ENCODE results near the gene L2HGDH. TPM values are rescaled to one million over a fixed set of nuclear protein-coding genes. Genes with fewer than 3 reads are reported as not detected.

Gene L2HGDH
- total RNA-seq, 1 donor from 2014 or later, result 5.2 TPM

DNA sequence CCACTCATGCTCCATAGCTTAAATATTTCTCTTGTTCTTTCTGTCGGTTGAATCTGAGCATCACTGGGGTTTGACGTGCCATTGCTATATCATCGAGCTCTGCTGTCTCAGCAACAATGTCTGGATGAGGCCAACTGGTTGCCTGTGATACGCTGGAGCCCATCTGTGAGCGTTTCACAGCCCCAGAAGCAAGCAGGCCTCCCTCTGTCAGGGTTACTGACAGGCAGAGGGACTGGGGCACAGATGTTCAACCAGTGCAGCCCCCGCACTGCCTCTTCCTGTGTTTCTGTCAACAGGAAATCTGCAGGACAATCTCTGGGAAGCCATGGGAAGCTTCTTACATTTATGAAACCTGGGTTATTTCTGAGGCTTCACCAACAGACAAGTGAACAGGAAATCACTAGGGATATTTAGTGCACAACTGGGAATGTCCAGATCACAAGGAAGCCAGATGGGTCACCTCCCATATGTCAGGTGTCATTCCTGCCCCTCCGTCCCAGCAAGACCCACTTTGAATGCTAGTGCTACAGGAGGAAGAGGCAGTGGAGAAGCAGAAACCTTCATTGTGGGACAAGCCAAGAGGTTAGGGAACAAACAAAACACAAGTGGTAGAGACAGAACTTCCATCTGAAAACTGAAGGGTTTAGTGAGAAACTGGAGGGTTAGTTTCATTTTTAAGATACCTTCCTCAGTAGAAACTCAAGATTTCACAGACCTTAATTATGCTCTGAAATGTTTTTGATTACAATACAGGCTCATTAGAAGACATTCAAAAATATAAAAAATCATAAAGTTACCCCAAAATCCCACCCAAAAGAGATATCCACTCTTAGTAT is 24.2 kb upstream of the L2HGDH start:
- Histone ChIP-seq H3K27ac (ENCODE audit: low read depth, low read length) (peak overlapping the region; percentile 48), H3K36me3 (ENCODE audit: insufficient read depth, low read length) (no peaks in the 10 kb centered on the region), H4K20me1 (ENCODE audit: insufficient read depth, low read length) (no peaks in the 10 kb centered on the region), H3K4me1 (ENCODE audit: insufficient read depth, low read length) (peaks cover 28% of the 10 kb centered on the region), H3K27me3 (ENCODE audit: insufficient read depth, low read length) (no peaks in the 10 kb centered on the region), H3K4me2 (ENCODE audit: low read length) (peak overlapping the region; percentile 54), H2AFZ (ENCODE audit: low read depth, low read length) (peak overlapping the region; percentile 14), H3K4me3 (ENCODE audit: insufficient read depth, low read depth, low read length) (no peak overlapping the region), H3K9ac (ENCODE audit: low read length) (peak overlapping the region; percentile 20), H3K9me3 (ENCODE audit: insufficient read depth, low read depth, low read length) (no peaks in the 10 kb centered on the region), H3K79me2 (ENCODE audit: insufficient read depth, low read length) (no peaks in the 10 kb centered on the region)
- TF ChIP-seq, protein P1, sequence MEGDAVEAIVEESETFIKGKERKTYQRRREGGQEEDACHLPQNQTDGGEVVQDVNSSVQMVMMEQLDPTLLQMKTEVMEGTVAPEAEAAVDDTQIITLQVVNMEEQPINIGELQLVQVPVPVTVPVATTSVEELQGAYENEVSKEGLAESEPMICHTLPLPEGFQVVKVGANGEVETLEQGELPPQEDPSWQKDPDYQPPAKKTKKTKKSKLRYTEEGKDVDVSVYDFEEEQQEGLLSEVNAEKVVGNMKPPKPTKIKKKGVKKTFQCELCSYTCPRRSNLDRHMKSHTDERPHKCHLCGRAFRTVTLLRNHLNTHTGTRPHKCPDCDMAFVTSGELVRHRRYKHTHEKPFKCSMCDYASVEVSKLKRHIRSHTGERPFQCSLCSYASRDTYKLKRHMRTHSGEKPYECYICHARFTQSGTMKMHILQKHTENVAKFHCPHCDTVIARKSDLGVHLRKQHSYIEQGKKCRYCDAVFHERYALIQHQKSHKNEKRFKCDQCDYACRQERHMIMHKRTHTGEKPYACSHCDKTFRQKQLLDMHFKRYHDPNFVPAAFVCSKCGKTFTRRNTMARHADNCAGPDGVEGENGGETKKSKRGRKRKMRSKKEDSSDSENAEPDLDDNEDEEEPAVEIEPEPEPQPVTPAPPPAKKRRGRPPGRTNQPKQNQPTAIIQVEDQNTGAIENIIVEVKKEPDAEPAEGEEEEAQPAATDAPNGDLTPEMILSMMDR (IDR thresholded peaks at IDR 0.05; ENCODE audit: insufficient read depth, low read depth, low read length), result no peak
- no peak for TF ChIP-seq EZH2 (IDR thresholded peaks at IDR 0.05; ENCODE audit: insufficient read depth, low read length)
- Mint-ChIP-seq H3K27ac (ENCODE audit: unreplicated experiment) (peak overlapping the region; percentile 96), H3K27me3 (ENCODE audit: low read depth, unreplicated experiment) (no peaks in the 10 kb centered on the region), H3K9me3 (ENCODE audit: unreplicated experiment) (no peaks in the 10 kb centered on the region), H3K4me3 (ENCODE audit: unreplicated experiment) (peak overlapping the region; percentile 16), H3K36me3 (ENCODE audit: low read depth, unreplicated experiment) (peaks cover 3% of the 10 kb centered on the region), H3K4me1 (ENCODE audit: low read depth, unreplicated experiment) (peaks cover 23% of the 10 kb centered on the region)
- DNase-seq (ENCODE audit: low read depth) (peak; percentile 23), FAIRE-seq (no peak)

DNA sequence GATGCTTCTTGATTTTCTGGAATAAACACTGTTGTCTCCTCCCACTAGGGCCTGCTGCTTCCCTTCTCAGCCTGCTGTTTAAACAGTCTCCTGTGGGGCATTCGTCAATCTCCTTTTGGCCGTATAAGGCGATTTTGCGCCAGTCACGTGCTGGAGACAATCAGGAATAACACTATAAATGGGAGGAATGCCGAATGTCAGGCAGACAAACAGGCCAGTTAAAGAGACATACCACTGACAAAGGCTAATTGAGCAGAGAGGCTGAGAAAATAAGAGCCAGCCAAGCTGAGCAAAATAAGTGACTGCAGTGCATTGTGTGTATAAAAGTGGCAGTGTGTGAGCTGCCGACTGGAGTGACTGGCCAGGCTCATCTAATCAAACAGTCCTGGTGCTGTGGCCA is 23.4 kb upstream of the L2HGDH start:
- FAIRE-seq (no peak), DNase-seq (ENCODE audit: low read depth) (peak; percentile 56)
- peaks cover 3% of the 10 kb centered on the region for H3K36me3 Mint-ChIP-seq (ENCODE audit: low read depth, unreplicated experiment)
- Histone ChIP-seq H3K27ac (ENCODE audit: low read depth, low read length) (peak overlapping the region; percentile 48), H3K4me2 (ENCODE audit: low read length) (peak overlapping the region; percentile 54), H3K36me3 (ENCODE audit: insufficient read depth, low read length) (peaks cover 2% of the 10 kb centered on the region), H3K9ac (ENCODE audit: low read length) (peak overlapping the region; percentile 20), H3K4me3 (ENCODE audit: insufficient read depth, low read depth, low read length) (no peak overlapping the region), H3K79me2 (ENCODE audit: insufficient read depth, low read length) (no peaks in the 10 kb centered on the region), H3K27me3 (ENCODE audit: insufficient read depth, low read length) (no peaks in the 10 kb centered on the region), H3K9me3 (ENCODE audit: insufficient read depth, low read depth, low read length) (no peaks in the 10 kb centered on the region), H2AFZ (ENCODE audit: low read depth, low read length) (peak overlapping the region; percentile 14), H4K20me1 (ENCODE audit: insufficient read depth, low read length) (no peaks in the 10 kb centered on the region), H3K4me1 (ENCODE audit: insufficient read depth, low read length) (peaks cover 28% of the 10 kb centered on the region)
- H3K9me3 Mint-ChIP-seq (ENCODE audit: unreplicated experiment), result no peaks in the 10 kb centered on the region
- H3K27ac Mint-ChIP-seq (ENCODE audit: unreplicated experiment), result peak overlapping the region; percentile 96
- TF ChIP-seq, protein P1 (IDR thresholded peaks at IDR 0.05; ENCODE audit: insufficient read depth, low read depth, low read length), result no peak
- TF ChIP-seq EZH2 (IDR thresholded peaks at IDR 0.05; ENCODE audit: insufficient read depth, low read length), result no peak
- no peaks in the 10 kb centered on the region for H3K27me3 Mint-ChIP-seq (ENCODE audit: low read depth, unreplicated experiment)
- H3K4me3 Mint-ChIP-seq (ENCODE audit: unreplicated experiment), result peak overlapping the region; percentile 66
- peaks cover 23% of the 10 kb centered on the region for H3K4me1 Mint-ChIP-seq (ENCODE audit: low read depth, unreplicated experiment)

DNA sequence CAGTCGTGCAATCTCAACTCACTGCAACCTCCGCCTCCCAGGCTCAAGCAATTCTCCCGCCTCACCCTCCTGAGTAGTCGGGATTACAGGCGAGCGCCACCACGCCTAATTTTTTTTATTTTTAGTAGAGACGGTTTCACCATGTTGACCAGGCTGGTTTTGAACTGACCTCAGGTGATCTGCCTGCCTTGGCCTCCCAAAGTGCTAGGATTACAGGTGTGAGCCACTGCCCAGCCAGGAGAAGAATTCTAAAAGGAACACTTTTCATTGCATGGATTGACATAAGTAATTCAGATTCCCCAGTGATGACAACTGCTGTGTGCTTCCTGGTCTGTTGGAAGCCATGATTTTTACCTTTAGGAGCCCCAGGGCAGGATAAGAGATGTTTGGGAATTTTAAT is 22.2 kb upstream of the L2HGDH start:
- no peaks in the 10 kb centered on the region for H3K27me3 Mint-ChIP-seq (ENCODE audit: low read depth, unreplicated experiment)
- TF ChIP-seq EZH2 (IDR thresholded peaks at IDR 0.05; ENCODE audit: insufficient read depth, low read length), result no peak
- TF ChIP-seq, protein P1 (IDR thresholded peaks at IDR 0.05; ENCODE audit: insufficient read depth, low read depth, low read length), result no peak
- no peak overlapping the region for H3K4me2 ChIP-seq (ENCODE audit: low read length)
- no peaks in the 10 kb centered on the region for H4K20me1 ChIP-seq (ENCODE audit: insufficient read depth, low read length)
- FAIRE-seq, result no peak
- no peak overlapping the region for H2AFZ ChIP-seq (ENCODE audit: low read depth, low read length)
- H3K9me3 ChIP-seq (ENCODE audit: insufficient read depth, low read depth, low read length), result no peaks in the 10 kb centered on the region
- H3K36me3 Mint-ChIP-seq (ENCODE audit: low read depth, unreplicated experiment), result peaks cover 3% of the 10 kb centered on the region
- H3K4me3 ChIP-seq (ENCODE audit: insufficient read depth, low read depth, low read length), result no peak overlapping the region
- no peak overlapping the region for H3K9ac ChIP-seq (ENCODE audit: low read length)
- H3K27ac Mint-ChIP-seq (ENCODE audit: unreplicated experiment), result no peak overlapping the region
- no peaks in the 10 kb centered on the region for H3K9me3 Mint-ChIP-seq (ENCODE audit: unreplicated experiment)
- no peak for DNase-seq (ENCODE audit: low read depth)
- no peaks in the 10 kb centered on the region for H3K27me3 ChIP-seq (ENCODE audit: insufficient read depth, low read length)
- H3K79me2 ChIP-seq (ENCODE audit: insufficient read depth, low read length), result no peaks in the 10 kb centered on the region
- H3K27ac ChIP-seq (ENCODE audit: low read depth, low read length), result no peak overlapping the region
- peaks cover 23% of the 10 kb centered on the region for H3K4me1 Mint-ChIP-seq (ENCODE audit: low read depth, unreplicated experiment)
- peaks cover 4% of the 10 kb centered on the region for H3K36me3 ChIP-seq (ENCODE audit: insufficient read depth, low read length)
- H3K4me3 Mint-ChIP-seq (ENCODE audit: unreplicated experiment), result no peak overlapping the region
- peaks cover 28% of the 10 kb centered on the region for H3K4me1 ChIP-seq (ENCODE audit: insufficient read depth, low read length)
